ENCODE results near the gene PNPLA8.

Gene PNPLA8

GRCh38 chr7:108461840-108462239, 64.1 kb downstream of the PNPLA8 start:
- Histone ChIP-seq H4K12ac (ENCODE audit: low read depth, low read length) (no peak overlapping the region), H3K27ac (ENCODE audit: low read depth, low read length) (no peak overlapping the region), H4K8ac (ENCODE audit: low read depth, low read length) (no peak overlapping the region), H2AFZ (ENCODE audit: insufficient read depth, low read length, poor library complexity) (no peak overlapping the region), H2BK120ac (ENCODE audit: insufficient read depth, low read length, poor library complexity) (no peak overlapping the region), H3K79me2 (ENCODE audit: control insufficient read depth, insufficient read depth, low read length, poor library complexity) (no peaks in the 10 kb centered on the region), H3K23ac (ENCODE audit: low read length) (no peak overlapping the region), H2BK5ac (ENCODE audit: low read depth, low read length, poor library complexity) (no peak overlapping the region), H2AK5ac (ENCODE audit: low read length) (no peak overlapping the region), H3K36me3 (ENCODE audit: control insufficient read depth in 1 of 2, insufficient read depth in 2 of 2, low read length in 2 of 2) (no peaks in the 10 kb centered on the region), H3K9me3 (ENCODE audit: insufficient read depth, low read depth, low read length) (no peaks in the 10 kb centered on the region), H3K4me2 (ENCODE audit: low read length) (no peak overlapping the region), H3K4me3 (ENCODE audit: low read depth, low read length) (no peak overlapping the region), H3K79me1 (ENCODE audit: low read length) (no peaks in the 10 kb centered on the region), H4K91ac (ENCODE audit: low read depth, low read length) (no peak overlapping the region), H3K4ac (ENCODE audit: low read depth, low read length) (no peak overlapping the region), H3K9ac (ENCODE audit: low read length) (no peak overlapping the region), H3K4me1 (ENCODE audit: control insufficient read depth in 1 of 2, insufficient read depth in 2 of 2, low read length in 2 of 2) (no peaks in the 10 kb centered on the region), H3K14ac (ENCODE audit: low read length) (no peak overlapping the region), H3K18ac (ENCODE audit: low read length) (no peak overlapping the region), H2BK12ac (ENCODE audit: low read length) (no peak overlapping the region), H3K27me3 (ENCODE audit: insufficient read depth, low read length) (peaks cover 13% of the 10 kb centered on the region)
- no CpG with 5 or more reads among the region's 3 CpGs for WGBS (ENCODE audit: extremely low coverage, insufficient coverage, insufficient read length)
- no peak for DNase-seq

- Histone ChIP-seq H2BK120ac (ENCODE audit: insufficient read depth, low read length, poor library complexity) (no peak overlapping the region), H3K79me1 (ENCODE audit: low read length) (no peaks in the 10 kb centered on the region), H2AFZ (ENCODE audit: insufficient read depth, low read length, poor library complexity) (no peak overlapping the region), H4K8ac (ENCODE audit: low read depth, low read length) (no peak overlapping the region), H4K12ac (ENCODE audit: low read depth, low read length) (no peak overlapping the region), H3K36me3 (ENCODE audit: control insufficient read depth in 1 of 2, insufficient read depth in 2 of 2, low read length in 2 of 2) (no peaks in the 10 kb centered on the region), H3K4me2 (ENCODE audit: low read length) (no peak overlapping the region), H3K9me3 (ENCODE audit: insufficient read depth, low read depth, low read length) (peaks cover 2% of the 10 kb centered on the region), H3K4me3 (ENCODE audit: low read depth, low read length) (no peak overlapping the region), H3K14ac (ENCODE audit: low read length) (no peak overlapping the region), H3K23ac (ENCODE audit: low read length) (no peak overlapping the region), H3K4ac (ENCODE audit: low read depth, low read length) (no peak overlapping the region), H2AK5ac (ENCODE audit: low read length) (no peak overlapping the region), H3K27me3 (ENCODE audit: insufficient read depth, low read length) (peaks cover 20% of the 10 kb centered on the region), H2BK12ac (ENCODE audit: low read length) (no peak overlapping the region), H3K4me1 (ENCODE audit: control insufficient read depth in 1 of 2, insufficient read depth in 2 of 2, low read length in 2 of 2) (peaks cover under 1 to 2% of the 10 kb centered on the region in 2 experiments), H3K79me2 (ENCODE audit: control insufficient read depth, insufficient read depth, low read length, poor library complexity) (no peaks in the 10 kb centered on the region), H2BK5ac (ENCODE audit: low read depth, low read length, poor library complexity) (no peak overlapping the region), H4K91ac (ENCODE audit: low read depth, low read length) (no peak overlapping the region), H3K18ac (ENCODE audit: low read length) (no peak overlapping the region), H3K9ac (ENCODE audit: low read length) (no peak overlapping the region), H3K27ac (ENCODE audit: low read depth, low read length) (no peak overlapping the region)
- no peak for DNase-seq
- WGBS (ENCODE audit: extremely low coverage, insufficient coverage, insufficient read length), result no CpG with 5 or more reads among the region's 1 CpG
Observed at GRCh38 chr7:108460964-108461363, 65.0 kb downstream of the PNPLA8 start.

GRCh38 chr7:108459922-108460551, 65.9 kb downstream of the PNPLA8 start:
- no peak overlapping the region for H2AFZ ChIP-seq (ENCODE audit: insufficient read depth, low read length, poor library complexity)
- no peak overlapping the region for H3K27ac ChIP-seq (ENCODE audit: low read depth, low read length)
- H2AK5ac ChIP-seq (ENCODE audit: low read length), result no peak overlapping the region
- H2BK5ac ChIP-seq (ENCODE audit: low read depth, low read length, poor library complexity), result no peak overlapping the region
- H3K79me2 ChIP-seq (ENCODE audit: control insufficient read depth, insufficient read depth, low read length, poor library complexity), result no peaks in the 10 kb centered on the region
- no peak overlapping the region for H3K23ac ChIP-seq (ENCODE audit: low read length)
- H3K9me3 ChIP-seq (ENCODE audit: insufficient read depth, low read depth, low read length), result peaks cover 7% of the 10 kb centered on the region
- peak in 1 of 2 donors; percentile 49 for DNase-seq
- H3K36me3 ChIP-seq (ENCODE audit: control insufficient read depth in 1 of 2, insufficient read depth in 2 of 2, low read length in 2 of 2), result no peaks in the 10 kb centered on the region
- H3K18ac ChIP-seq (ENCODE audit: low read length), result no peak overlapping the region
- no peak overlapping the region for H4K12ac ChIP-seq (ENCODE audit: low read depth, low read length)
- WGBS (ENCODE audit: extremely low coverage, insufficient coverage, insufficient read length), result no CpG with 5 or more reads among the region's 3 CpGs
- H3K79me1 ChIP-seq (ENCODE audit: low read length), result no peaks in the 10 kb centered on the region
- peaks cover 29% of the 10 kb centered on the region for H3K27me3 ChIP-seq (ENCODE audit: insufficient read depth, low read length)
- H3K4me3 ChIP-seq (ENCODE audit: low read depth, low read length), result no peak overlapping the region
- no peak overlapping the region for H3K9ac ChIP-seq (ENCODE audit: low read length)
- no peak overlapping the region for H2BK12ac ChIP-seq (ENCODE audit: low read length)
- H3K4ac ChIP-seq (ENCODE audit: low read depth, low read length), result no peak overlapping the region
- no peak overlapping the region for H3K4me2 ChIP-seq (ENCODE audit: low read length)
- H2BK120ac ChIP-seq (ENCODE audit: insufficient read depth, low read length, poor library complexity), result no peak overlapping the region
- peaks cover 9 to 12% of the 10 kb centered on the region in 2 experiments for H3K4me1 ChIP-seq (ENCODE audit: control insufficient read depth in 1 of 2, insufficient read depth in 2 of 2, low read length in 2 of 2)
- H4K91ac ChIP-seq (ENCODE audit: low read depth, low read length), result no peak overlapping the region
- H4K8ac ChIP-seq (ENCODE audit: low read depth, low read length), result no peak overlapping the region
- no peak overlapping the region for H3K14ac ChIP-seq (ENCODE audit: low read length)

GRCh38 chr7:108457871-108458270, 68.1 kb downstream of the PNPLA8 start:
- no peak overlapping the region for H2BK120ac ChIP-seq (ENCODE audit: insufficient read depth, low read length, poor library complexity)
- H4K8ac ChIP-seq (ENCODE audit: low read depth, low read length), result no peak overlapping the region
- no peak overlapping the region for H2BK12ac ChIP-seq (ENCODE audit: low read length)
- no peak overlapping the region for H2AK5ac ChIP-seq (ENCODE audit: low read length)
- H3K79me2 ChIP-seq (ENCODE audit: control insufficient read depth, insufficient read depth, low read length, poor library complexity), result no peaks in the 10 kb centered on the region
- H3K9ac ChIP-seq (ENCODE audit: low read length), result no peak overlapping the region
- H2AFZ ChIP-seq (ENCODE audit: insufficient read depth, low read length, poor library complexity), result no peak overlapping the region
- no peak overlapping the region for H3K14ac ChIP-seq (ENCODE audit: low read length)
- no peaks in the 10 kb centered on the region for H3K36me3 ChIP-seq (ENCODE audit: control insufficient read depth in 1 of 2, insufficient read depth in 2 of 2, low read length in 2 of 2)
- no peak overlapping the region for H3K23ac ChIP-seq (ENCODE audit: low read length)
- no peak overlapping the region for H3K4me2 ChIP-seq (ENCODE audit: low read length)
- no peak overlapping the region for H4K91ac ChIP-seq (ENCODE audit: low read depth, low read length)
- no peak overlapping the region for H4K12ac ChIP-seq (ENCODE audit: low read depth, low read length)
- H3K79me1 ChIP-seq (ENCODE audit: low read length), result no peaks in the 10 kb centered on the region
- no peak overlapping the region for H3K4me3 ChIP-seq (ENCODE audit: low read depth, low read length)
- H2BK5ac ChIP-seq (ENCODE audit: low read depth, low read length, poor library complexity), result no peak overlapping the region
- peaks cover 39% of the 10 kb centered on the region for H3K27me3 ChIP-seq (ENCODE audit: insufficient read depth, low read length)
- H3K4me1 ChIP-seq (ENCODE audit: control insufficient read depth in 1 of 2, insufficient read depth in 2 of 2, low read length in 2 of 2), result peaks cover 10 to 16% of the 10 kb centered on the region in 2 experiments
- no peak overlapping the region for H3K27ac ChIP-seq (ENCODE audit: low read depth, low read length)
- peaks cover 8% of the 10 kb centered on the region for H3K9me3 ChIP-seq (ENCODE audit: insufficient read depth, low read depth, low read length)
- H3K18ac ChIP-seq (ENCODE audit: low read length), result no peak overlapping the region
- H3K4ac ChIP-seq (ENCODE audit: low read depth, low read length), result no peak overlapping the region
- no peak for DNase-seq
